Activated CD4-positive, CD25-positive, alpha-beta regulatory T cell treated with anti-CD3 and anti-CD28 coated beads, Interleukin-2, amount 50 U/mL, for 24 hours (primary cell): ENCODE results near the gene DNAJC27.

Experiments
- ATAC-seq, 2 donors: fragments of 150-1000 bp; cut with Tn5 transposase; one replicate each; pipeline ENCODE4 v1.10.0; 2021; ENCODE audit warnings: mild to moderate bottlenecking in 1 of 2, moderate library complexity in 1 of 2

Gene DNAJC27

DNA sequence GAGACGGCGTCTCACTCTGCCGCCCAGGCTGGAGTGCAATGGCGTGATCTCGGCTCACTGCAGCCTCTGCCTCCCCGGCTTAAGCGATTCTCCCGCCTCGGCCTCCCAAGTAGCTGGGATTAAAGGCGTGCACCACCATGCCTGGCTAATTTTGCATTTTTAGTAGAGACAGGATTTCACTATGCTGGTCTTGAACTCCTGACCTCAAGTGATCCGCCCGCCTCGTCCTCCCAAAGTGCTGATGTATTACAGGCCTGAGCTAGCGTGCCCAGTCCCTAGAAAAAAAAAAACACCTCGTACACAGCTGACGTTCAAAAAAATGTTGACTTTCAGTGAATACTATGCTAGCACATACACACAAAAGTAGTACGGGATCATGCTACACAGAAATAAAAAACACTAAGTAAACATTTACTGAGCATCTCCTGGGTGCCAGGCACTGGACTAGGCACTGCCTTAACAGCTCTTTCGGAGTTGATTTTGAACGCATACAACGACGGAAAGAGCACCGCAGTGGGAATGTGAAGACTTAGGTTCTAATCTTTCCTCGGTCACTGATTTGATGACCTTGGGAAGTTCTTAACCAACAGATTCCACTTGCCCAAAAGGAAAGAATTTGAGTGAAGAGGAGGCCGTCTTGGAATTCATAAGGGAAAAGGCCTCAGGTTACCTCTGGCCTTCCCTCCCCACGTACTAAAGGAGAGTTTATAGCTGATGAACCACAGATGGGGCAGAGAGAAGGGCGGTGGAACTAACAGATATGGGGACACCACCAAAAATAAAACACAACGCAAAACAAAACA, 1.1 kb downstream of the DNAJC27 start:
- no peak for ATAC-seq

DNA sequence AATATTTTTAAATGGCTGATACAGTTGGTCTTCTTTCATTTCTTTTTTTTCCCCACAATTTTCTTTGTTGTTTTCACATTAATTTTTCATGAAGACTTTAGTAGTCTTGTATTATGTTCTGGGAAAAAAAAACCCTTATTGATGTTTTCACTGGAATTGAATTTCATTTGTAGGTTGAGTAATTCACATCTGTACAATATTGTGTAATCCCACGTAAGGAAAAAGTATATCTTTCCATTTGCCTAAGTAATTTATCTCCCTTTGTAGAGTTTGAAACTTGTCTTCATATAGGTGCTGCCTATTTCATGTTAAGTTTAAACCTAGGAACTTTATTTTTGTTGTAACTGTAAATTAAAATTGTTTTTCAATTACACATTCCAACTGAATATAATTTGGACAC, 2.0 kb downstream of the DNAJC27 start:
- no peak for ATAC-seq

DNA sequence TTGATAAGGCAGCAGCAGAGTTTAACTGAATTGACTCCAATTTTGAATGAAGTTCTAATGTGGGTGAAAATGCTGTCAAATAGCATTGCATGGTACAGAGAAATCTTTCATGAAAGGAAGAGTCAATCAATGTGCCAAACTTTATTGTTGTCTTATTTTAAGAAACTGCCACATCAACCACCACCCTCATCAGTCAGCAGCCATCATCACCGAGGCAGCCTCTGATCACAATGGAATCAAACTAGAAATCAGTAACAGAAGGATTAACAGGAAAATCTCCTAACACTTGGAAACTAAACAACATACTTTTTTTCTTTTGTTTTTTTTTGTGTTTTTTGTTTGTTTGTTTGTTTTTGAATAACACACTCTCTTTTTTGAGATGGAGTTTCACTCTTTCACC, 9.9 kb downstream of the DNAJC27 start:
- ATAC-seq: no peak

DNA sequence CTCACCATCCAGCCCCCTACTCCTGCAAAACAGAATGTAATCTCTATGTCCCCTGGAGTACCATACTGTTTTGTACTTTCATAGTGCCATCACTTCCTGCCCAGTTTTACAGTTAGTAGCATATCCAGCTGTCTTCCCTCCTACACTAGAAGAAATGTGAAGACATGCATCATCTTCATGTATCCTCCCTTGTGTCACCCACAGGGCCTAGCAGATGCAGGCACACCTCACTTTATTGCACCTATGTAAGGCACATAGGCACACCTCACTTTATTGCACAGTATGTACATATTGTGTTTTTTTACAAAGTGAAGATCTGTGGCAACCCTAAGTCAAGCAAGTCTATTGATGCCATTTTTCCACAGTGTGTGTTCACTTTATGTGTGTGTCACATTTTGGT, 12.0 kb downstream of the DNAJC27 start:
- ATAC-seq: no peak

DNA sequence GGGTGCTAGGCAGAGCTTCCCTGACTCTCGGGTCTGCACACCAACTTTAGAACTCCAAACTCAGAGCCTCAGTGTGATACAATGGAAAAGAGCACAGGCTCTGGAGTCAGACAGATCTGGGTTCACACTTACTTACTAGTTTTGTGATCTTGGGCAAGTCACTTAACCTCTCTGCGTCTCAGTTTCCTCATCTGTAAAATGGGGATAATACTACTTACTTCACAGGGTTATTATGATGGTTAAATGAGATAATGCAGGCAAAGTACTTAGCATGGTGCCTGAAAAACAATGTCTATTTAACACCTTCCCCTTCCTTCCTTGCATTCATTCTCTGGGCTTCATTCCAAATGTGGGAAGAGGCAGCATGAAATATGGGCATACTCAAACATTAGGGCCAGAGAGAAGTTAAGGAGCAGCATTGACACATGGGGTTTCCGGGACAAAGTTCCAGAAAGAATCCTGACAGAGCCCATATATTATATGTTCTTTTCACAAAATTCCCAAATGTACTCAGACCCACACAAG, 13.3 kb downstream of the DNAJC27 start:
- ATAC-seq: no peak

DNA sequence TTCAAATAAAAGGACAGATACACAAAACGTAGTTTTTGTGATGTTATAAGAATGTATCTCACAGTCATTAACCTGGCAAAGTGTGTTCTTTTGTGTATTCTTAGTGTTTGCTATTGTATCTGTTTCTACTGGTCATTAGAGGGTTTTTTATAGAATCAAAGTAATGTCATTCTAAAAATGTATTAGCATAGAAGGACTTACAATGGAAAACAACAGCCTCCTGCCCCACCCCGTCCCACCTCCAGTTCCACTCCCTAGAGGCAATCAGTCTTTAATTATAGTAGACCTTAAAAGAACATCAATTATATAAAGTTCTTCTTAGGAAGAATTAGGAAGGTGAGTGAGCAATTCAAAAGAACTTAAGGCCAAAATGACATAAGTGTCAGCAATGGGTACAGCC, 13.8 kb downstream of the DNAJC27 start:
- ATAC-seq: no peak

DNA sequence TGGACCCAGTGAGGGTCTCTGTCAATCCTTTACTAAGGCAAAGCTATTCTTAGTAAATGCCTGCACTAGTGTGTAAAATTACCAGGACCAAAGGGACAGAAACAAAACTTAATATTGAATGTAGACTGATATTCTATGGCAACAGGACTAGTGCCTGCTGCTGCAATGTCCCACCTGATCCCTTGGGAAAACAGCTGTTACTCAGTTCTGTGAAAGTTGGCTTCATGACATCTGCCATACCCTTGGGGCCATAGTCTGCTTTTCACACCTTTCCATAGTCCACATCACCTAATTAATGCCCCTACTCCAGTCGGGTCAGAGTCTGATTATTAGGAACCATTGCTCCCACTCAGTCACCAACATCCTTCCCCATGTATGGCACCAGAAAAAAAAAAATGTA, 14.5 kb downstream of the DNAJC27 start:
- ATAC-seq: no peak

DNA sequence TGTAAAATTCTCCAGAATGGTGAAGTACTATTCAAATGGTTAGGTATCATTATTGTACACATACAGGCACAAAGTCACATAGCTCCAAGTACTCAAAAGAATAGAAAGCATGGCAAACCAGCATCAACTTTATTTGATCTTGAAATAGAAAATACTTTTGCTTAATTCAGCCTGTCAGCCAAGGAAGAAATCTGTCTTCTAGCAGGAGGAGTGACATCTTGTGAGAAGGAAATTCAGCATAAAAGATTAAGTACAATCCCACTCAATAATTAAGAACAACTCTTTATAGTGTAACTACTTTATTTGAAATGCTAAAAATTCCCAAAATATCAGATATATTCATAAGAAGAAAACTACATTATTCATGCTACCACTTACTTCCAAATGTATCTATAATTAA, 15.8 kb downstream of the DNAJC27 start:
- ATAC-seq: no peak

DNA sequence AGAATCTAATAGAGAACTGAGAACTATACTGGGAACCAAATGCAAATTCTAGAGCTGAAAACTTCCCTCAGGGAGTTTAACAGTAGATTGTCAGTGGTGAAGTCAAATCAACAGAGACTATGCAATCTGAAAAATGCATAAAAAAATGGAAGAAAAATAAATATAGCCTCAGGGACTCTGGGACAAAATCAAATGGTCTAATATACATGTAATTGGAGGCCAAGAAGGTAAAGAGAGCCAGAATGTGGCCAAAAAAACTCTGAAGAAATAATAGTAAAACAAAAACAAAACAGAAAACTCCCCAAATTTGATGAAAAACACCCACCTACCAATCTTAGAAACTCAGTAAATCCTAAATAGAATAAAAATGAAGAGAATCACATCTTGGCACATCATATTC, 16.5 kb downstream of the DNAJC27 start:
- ATAC-seq: no peak

DNA sequence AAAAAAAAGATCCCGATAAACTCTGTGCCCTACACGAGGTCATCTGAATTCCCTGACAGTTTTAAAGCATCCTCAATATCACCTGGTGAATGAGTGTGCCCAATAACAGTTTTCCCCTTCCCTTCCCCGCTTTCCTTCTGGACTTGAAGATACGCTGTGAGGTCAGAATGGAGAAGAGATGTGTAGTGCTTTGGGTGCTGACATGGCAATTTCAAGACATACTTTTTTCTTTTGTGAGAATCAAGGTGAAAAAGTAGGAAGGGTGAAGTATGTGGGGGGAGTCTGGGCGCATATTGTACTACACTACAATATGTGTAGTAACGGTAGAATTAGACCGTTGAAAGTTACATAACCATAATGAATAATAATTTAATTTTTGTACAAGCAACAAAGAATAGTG, 21.7 kb downstream of the DNAJC27 start:
- no peak for ATAC-seq

DNA sequence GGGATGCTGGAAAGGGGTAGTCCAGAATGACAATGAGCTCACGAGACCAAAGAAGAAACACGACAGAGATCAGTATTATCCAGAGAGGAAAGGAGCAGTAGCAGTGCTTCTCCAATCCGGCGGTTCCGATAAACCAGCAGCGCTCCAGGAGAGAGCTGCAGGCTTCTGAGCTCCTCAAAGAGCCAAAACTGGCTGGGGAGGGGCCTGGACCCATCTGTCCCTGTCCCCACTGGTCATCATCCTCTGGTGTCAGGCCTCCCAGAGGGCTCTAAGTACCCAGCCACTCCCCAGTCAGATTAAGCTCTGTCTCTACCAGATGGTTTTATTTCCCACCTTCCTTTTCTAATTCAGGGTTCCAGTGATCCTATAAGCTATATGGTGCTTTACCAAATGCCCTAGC, 23.2 kb downstream of the DNAJC27 start:
- no peak for ATAC-seq

DNA sequence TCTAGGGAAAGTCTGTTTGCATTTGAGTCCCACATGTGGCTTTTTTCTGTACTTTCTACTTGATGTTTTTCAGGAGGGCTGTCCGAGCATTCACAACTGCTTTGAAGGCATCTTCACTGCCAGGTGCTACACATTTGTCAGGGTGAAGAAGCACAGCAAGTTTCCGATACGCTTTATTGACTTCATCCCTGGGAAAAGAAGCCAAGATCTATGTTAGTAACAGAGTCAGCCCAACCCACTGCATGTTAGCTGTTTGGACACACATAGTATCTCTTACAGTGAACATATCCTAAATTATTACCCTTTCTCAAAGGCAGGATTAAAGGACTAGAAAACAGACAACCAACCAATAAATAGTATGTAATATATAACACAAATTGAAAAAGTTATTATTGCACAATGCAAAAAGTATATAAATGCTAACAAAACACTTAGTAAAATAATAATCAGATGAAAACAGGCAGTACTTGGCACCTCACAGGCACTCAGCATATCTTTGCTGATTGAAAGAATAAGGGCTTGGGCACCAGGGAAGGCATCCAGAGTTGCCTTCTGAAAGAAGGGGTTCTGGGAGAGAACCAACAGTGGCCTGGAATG, 24.1 kb downstream of the DNAJC27 start:
- ATAC-seq: no peak

DNA sequence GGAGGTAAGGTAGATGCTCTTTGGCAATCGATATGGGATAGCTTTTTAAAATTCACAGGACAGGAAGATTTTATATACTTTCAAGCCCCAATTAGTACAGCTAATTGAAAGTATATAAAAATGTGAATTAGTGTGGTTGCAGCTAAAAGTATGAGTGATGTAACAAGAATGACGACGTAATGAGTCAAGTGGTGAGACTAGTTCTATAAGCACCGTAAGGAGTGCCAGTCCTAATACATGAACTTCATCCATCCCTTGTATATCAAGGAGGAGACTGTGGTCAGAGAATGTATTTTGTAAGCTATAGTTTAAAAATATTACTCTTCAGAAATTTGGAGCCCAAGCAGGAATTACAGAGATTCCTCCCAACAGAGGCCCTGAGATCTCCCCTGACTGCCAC, 25.8 kb downstream of the DNAJC27 start:
- ATAC-seq: no peak

DNA sequence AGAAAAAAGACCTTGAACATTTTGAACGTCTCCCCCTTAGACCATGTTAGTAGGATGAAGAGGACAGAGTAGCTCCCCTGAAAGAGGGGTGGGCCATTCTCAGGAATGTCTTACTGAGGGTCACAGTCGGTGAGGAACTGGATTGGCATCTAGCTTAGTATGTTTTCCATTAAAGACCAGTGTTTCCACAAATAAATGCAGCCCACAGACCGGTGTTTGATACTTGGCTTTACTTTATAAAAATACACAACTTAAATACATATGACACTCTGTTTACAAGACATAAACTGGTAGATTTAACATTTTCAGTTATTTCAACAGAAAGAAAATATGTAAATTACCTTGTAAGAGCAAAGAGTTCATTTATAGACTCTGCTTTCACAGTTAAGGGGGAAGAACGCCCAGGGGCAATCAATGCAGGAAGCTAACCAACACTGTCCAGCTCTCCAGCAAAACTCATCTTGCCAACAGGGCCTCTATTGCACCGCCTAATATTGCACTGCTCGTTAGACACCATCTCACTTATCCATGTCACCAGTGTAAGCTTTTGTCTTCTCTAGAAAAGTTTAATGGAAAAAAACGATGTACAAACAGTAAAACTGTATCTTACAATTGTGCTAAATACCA, 28.2 kb downstream of the DNAJC27 start:
- no peak for ATAC-seq

DNA sequence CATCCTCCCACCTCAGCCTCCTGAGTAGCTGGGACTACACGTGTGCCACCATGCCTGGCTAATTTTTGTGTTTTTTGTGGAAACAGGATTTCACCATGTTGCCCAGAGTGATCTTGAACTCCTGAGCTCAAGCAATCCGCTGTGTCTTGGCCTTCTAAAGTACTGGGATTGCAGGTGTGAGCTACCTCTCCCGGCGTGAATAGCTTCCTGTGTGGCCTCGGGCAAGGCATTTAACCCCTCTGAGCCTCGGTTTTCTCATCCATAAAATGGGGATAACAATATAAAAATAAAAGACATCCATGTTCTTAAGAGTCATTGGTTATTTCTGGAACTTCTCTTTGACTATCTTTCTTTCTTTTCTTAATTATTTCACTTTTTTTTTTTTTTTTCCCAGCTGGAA, 32.4 kb downstream of the DNAJC27 start:
- ATAC-seq: no peak

DNA sequence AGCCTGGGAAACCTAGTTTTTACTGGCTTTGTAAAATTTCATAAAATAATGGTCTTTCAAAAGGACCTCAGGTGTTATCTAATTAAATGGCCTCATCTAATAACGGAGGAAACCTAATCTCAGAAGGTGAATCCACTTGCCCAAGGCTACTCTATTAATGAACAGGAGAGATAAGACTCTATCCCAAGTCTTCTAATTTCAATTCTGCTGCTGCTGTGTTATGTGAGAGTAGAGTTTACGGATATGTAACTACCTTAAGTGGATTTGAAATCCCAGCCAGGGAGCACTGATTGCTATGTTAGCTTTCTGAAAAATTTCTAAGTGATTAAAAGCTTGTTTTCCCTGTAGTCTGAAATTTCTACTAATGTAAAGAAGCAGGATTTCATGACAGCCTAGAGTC, 34.5 kb downstream of the DNAJC27 start:
- ATAC-seq: no peak

DNA sequence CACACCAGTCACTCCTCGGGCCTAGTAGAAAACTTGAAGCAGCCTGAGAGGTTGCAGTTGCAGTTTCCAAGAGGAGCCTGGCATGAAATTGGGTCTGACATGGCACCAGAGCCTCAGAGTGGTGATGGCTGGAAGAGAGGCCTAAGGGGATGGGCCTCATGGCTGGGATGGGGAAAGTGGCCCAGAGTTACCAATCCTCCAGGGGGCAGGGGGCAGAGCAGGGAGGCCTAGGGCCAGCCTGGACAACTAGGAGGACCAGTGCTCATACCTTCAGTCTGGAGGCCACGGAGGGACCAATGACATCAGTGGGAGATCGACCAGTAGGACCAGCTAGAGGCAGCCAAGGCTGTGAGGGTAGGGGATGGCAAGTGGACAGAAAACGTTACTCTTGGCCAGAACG, 36.6 kb downstream of the DNAJC27 start:
- no peak for ATAC-seq

DNA sequence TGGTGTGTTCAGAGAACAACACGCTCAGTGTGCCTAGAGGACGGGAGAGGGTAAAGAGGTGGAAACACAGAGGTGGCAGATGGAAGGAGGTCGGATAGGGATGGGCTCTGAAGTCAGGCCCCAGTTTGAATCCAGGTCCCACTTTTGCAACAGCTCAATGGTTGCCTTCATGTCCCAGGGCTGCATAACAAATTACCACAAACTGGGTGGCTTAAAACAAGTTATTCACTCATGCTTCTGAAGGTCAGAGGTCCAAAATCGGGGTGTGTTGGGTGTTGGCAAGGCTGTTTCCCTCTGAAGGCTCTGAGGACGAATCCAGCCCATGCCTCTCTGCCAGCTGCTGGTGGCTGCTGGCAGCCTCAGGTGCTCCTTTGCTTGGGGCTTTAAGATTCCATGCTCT, 39.0 kb downstream of the DNAJC27 start:
- ATAC-seq: no peak

DNA sequence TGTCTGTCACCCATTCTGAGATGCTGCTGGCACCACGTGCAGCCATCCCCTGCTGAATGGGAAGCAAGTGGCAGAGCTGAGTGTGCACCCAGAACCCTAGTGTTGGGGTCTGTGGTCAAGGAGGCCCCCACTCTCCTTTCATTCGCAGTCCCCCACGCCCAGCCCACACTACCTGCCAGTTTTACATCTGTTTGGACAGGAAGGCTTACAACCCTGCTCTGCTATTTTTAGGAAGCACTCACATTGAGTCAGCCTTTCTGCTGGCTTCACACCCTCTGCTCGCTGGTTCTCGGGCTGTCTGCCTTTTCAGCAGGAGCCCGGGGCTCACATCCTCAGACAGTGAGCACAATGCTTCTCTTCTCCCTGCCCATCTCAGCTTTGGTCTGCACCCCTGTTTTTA, 41.0 kb downstream of the DNAJC27 start:
- ATAC-seq: no peak

DNA sequence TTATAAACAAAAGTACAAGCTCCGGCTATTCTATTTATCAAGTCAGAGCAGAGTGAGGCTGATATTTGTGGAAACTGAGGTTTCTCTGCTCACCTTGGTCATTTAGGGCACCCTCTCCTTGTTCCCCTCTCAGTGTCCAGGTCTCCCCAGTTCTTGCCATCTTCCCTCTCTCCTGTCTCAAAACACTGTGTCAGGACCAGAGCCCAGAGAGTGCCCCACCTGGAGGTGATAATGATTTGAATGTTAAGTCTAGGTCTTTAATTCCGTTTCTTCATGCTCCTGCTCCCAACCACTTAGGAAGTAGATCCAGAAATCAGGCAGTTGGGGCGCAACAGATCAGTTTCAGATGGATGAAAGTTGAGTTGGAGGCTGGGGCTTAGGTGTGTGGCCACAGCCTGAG, 42.5 kb downstream of the DNAJC27 start:
- ATAC-seq: no peak

DNA sequence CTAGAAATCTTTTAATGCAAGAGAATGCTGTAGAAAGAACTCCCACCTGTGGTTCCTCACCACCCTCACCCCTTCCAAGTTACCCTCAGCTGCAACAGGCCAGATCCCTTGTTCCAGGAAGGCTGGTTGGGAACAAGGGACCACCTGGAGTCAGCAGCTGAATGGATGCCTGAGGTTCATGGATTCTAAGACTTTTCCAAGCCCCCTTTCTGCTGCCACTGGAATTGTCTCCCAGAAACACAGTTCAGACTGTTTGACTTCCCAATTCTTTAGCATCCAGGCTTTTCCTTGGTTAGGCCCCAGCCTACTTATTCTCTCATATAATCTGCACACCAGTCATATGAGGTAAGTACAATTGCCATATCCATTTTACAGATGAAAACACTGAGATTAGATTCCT, 43.7 kb downstream of the DNAJC27 start:
- ATAC-seq: no peak

DNA sequence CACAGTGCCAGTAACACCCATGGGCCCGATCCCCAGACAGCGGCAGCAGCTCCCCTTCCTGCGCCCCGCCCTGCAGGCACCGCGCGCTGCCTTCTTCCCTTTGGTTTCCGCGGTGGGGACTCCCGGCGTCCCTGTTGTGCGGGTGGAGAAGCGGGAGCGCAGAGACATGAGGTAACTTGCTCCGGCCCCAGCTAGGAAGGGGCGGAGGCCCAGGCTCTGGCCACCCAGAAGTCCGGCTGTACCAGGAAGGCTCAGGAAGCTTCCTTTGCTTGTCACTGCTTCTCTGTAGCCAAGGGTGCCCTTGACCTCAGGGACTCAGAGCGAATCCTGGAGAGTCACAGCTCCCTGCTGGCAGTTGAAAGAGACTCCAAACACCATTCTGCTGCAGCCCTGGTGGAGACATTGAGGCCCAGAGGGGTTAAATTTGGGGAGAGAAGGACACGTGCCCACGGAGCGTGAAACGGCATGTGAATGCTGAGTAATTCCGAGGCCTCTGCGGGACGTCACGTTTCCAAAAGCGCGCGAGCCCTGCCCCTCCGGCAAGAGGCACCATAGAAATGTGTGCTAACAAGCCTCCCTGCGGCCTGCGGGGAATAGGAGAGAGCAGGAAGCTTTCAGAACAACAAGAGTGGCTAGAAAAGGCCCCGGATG, 45.0 kb downstream of the DNAJC27 start:
- ATAC-seq: peak; percentile 64 to 81

DNA sequence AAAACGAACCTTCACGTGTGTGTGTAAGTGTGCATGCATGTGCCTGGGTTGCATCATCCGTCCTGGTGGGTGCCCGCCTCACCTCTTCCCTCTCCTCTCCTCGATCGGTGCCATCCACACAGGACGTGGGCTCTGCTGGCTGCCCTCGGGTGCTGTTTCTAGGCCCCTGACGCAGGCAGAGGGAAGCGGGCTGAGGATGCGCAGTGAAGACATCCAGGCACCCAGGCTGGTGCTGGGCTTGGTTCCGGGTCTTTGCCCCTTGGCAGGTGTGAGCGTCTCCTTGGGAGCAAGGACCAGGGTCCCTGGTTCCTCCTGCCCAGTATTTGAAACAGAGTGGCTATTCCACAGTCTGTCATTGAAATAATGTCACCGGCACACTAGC, 45.5 kb downstream of the DNAJC27 start:
- no peak for ATAC-seq

DNA sequence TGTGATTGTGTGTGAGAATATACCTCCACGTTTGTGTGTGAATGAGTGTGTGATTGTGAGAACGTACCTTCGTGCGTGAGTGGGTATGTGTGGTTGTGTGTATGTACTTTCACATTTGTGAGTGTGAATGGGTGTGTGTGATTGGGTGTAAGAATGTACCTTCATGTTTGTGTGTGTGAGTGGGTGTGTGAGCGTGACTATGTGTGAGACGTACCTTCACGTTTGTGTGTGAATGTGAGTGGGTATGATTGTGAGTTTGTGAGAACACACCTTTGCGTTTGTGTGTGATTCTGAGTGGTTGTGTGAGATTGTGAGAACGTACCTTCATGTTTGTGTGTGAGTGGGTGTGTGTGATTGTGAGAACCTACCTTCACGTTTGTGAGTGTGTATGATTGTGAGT, 45.9 kb downstream of the DNAJC27 start:
- ATAC-seq: no peak
